Measurements from ENCODE around the gene RAB30. TPM values are rescaled to one million over a fixed set of nuclear protein-coding genes. Genes with fewer than 3 reads are reported as not detected.

RAB30 gene, protein sequence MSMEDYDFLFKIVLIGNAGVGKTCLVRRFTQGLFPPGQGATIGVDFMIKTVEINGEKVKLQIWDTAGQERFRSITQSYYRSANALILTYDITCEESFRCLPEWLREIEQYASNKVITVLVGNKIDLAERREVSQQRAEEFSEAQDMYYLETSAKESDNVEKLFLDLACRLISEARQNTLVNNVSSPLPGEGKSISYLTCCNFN
- total RNA-seq = 7.7 TPM

DNA sequence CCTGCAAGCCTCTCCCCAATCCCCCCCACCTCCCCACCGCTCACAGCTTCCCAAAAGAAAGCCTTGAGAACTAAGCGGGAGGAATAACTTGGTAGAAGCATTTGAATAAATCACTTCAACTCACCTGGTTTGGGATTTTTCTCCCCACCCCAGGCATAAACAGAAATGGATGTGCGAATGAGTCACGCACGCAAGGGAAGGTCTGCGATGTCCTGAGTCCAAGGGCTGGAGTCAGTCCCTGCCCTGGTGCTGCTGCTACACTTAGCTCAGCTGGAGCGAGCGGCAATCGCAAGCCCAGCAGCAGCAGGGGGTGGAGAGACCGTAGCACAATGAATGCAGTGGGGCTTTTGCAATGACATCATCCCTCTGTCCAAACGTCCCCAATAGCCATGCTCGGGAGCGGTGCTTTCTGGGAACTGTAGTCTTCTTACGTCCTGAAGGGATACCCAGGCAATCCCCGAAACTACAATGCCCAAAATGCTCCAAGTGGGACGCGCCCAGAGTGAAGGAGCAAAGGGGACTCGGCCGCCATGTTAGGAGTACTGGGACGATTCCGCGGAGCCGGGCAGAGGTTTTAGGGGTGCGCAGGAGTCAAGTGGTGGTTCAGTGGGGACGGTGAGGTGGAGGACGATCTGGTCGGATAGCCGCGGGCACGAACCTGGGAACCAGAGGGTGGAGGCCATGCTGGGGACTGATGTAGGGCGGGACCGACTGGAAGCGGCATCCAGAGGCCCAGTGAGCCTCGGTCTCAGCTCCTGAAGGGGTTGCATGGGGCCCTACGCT is at the start of gene RAB30:
Gene RAB30, minus strand, starts transcription at position 331 of the 783 bp plus-strand sequence. CDS start 74,581 bp downstream, outside the sequence.
- TF ChIP-seq CTCF (IDR thresholded peaks at IDR 0.05) = no peak
- peak within 1 kb of the TSS; percentile 94 to 95 for H3K27ac ChIP-seq
- peak within 1 kb of the TSS; percentile 71 to 74 for H3K4me3 ChIP-seq
- DNase-seq (ENCODE audit: low spot score in 2 of 2) = peak; percentile 98 to 99
- H3K4me1 ChIP-seq = peaks cover 11 to 21% of the 10 kb centered on the region in 2 donors
- intact Hi-C loops (cut with DNase I) = loop anchor here (1.0 to 5.0 kb wide), 7 partner anchors 19 to 216 kb away; partner anchors contain the start of genes ANKRD42, CCDC90B, DDIAS and PCF11
- H3K27me3 ChIP-seq = no peaks in the 10 kb centered on the region
- H3K36me3 ChIP-seq = peaks cover 3 to 13% of the 10 kb centered on the region in 2 donors
- no peaks in the 10 kb centered on the region for H3K9me3 ChIP-seq

- intact Hi-C loops (cut with DNase I) = no loop called here
- no peak overlapping the region for H3K4me3 ChIP-seq
- H3K9me3 ChIP-seq = no peaks in the 10 kb centered on the region
- no peak overlapping the region for H3K27ac ChIP-seq
- TF ChIP-seq CTCF (IDR thresholded peaks at IDR 0.05) = no peak
- H3K27me3 ChIP-seq = no peaks in the 10 kb centered on the region
- peaks cover 0 to 4% of the 10 kb centered on the region in 2 donors for H3K4me1 ChIP-seq
- DNase-seq (ENCODE audit: low spot score in 2 of 2) = no peak
- no peaks in the 10 kb centered on the region for H3K36me3 ChIP-seq
Observed at GRCh38 chr11:83120327-83120726, 48.6 kb upstream of the RAB30 start.

DNA sequence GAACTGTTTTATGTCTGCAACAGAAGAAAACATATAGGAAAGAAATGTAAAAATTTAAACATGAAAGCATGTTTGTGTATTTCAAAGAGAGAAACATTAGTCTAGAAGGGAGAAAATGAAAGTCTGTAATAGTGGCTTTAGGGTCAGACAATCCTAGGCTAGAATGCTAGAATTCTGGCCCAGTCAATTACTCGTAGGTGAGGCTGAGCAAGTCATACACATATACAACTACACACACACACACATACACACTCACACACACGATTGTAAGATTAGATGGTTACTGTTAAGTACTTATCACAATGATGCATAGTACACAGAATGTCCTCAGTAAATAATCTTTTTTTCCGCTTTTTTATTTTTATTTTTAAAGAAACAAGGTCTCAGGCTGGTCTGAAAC is 47.5 kb upstream of the RAB30 start:
- DNase-seq (ENCODE audit: low spot score in 2 of 2) = no peak
- no peak for TF ChIP-seq CTCF (IDR thresholded peaks at IDR 0.05)

DNA sequence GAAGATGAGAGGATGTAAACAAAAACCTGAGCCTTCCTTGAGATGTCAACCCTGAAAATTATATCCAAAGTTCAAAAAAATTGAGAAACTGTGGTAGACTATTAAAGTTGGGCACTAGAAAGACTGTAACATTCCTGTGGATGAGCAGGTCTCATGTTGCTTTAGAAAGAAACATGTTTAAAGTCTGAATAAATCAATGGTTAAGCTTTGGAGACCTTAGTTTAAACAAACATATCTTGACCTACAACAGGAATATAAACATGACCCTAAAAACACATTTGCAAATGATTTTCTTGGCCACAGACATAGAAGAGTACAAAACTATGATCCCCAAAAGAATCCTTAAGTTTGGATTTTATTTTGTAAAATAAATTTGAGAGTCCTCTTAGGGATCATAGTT is 47.1 kb upstream of the RAB30 start:
- Histone ChIP-seq H3K9me3 (no peaks in the 10 kb centered on the region), H3K36me3 (no peaks in the 10 kb centered on the region), H3K4me1 (peaks cover 0 to 4% of the 10 kb centered on the region in 2 donors), H3K4me3 (no peak overlapping the region), H3K27me3 (no peaks in the 10 kb centered on the region), H3K27ac (peak overlapping the region in 1 of 2 donors; percentile 14)
- DNase-seq (ENCODE audit: low spot score in 2 of 2) = no peak
- intact Hi-C loops (cut with DNase I) = no loop called here
- TF ChIP-seq CTCF (IDR thresholded peaks at IDR 0.05) = no peak

More for the DNA sequence above, 47.5 kb upstream of the RAB30 start:
- H3K4me3 ChIP-seq = no peak overlapping the region
- intact Hi-C loops (cut with DNase I) = no loop called here
- H3K4me1 ChIP-seq = peaks cover 0 to 4% of the 10 kb centered on the region in 2 donors
- H3K27ac ChIP-seq = no peak overlapping the region
- H3K9me3 ChIP-seq = no peaks in the 10 kb centered on the region
- no peaks in the 10 kb centered on the region for H3K27me3 ChIP-seq
- no peaks in the 10 kb centered on the region for H3K36me3 ChIP-seq

DNA sequence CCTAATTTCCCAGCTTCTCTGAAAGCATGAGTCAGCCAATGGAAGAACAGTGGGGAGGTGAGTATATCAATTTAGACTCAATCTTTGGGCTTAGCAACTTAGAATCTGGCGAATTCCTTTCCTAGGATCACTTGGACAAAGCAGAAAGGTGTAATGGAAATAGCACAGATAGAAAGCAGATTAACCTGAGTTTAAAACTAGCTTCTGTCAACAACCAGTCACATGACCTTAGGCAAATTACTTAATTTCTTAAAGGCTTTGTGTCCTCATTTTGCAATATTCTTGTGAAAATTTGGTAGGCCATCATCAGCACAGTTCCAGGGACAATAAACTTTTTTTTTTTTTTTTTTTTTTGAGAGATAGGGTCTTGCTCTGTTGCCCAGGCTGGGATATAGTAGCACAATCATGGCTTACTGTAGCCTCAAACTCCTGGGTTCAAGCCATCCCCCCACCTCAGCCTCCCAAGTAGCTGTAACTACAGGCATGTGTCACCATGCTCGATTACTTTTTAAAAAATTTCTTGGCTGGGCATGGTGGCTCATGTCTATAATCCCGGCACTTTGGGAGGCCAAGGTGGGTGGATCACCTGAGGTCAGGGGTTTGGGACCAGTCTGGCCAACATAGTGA is 44.4 kb upstream of the RAB30 start:
- DNase-seq (ENCODE audit: low spot score in 2 of 2) = no peak
- Histone ChIP-seq H3K4me3 (peak overlapping the region in 1 of 2 donors; percentile 62), H3K27me3 (no peaks in the 10 kb centered on the region), H3K27ac (no peak overlapping the region), H3K4me1 (peaks cover 0 to 4% of the 10 kb centered on the region in 2 donors), H3K36me3 (no peaks in the 10 kb centered on the region), H3K9me3 (no peaks in the 10 kb centered on the region)
- no peak for TF ChIP-seq CTCF (IDR thresholded peaks at IDR 0.05)
- intact Hi-C loops (cut with DNase I) = no loop called here

Data from ascending aorta (tissue), 2 donors.